ENCODE data around the gene MAPK8IP1.
"Not testable (repeated sequence)": the region's sequence is repeated elsewhere in the genome, so short reads cannot be mapped to it uniquely, and the experiment has no call there.

Gene MAPK8IP1

GRCh38 chr11:45885274-45885920 lies at the start of gene MAPK8IP1:
MAPK8IP1 (plus strand) TSS chr11:45885651; CDS start chr11:45885821, 170 bp downstream.
- DNase-seq (ENCODE audit: low read depth, low spot score): no peak

DNA sequence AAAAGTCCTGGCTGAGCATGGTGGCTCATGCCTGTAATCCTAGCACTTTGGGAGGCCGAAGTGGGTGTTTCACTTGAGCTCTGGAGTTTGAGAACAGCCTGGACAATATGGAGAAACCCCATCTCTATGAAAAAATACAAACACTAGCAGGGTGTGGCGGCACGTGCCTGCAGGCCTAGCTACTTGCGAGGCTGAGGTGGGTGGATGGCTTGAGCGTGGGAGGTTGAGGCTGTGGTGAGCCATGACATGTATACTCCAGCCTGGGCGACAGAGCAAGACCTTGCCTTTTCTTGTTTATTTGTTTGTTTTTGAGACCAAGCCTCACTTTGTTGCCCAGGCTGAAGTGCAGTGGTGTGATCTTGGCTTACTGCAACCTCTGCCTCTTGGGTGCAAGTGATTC lies 46.2 kb upstream of the MAPK8IP1 start:
- DNase-seq (ENCODE audit: low read depth, low spot score): no peak

DNA sequence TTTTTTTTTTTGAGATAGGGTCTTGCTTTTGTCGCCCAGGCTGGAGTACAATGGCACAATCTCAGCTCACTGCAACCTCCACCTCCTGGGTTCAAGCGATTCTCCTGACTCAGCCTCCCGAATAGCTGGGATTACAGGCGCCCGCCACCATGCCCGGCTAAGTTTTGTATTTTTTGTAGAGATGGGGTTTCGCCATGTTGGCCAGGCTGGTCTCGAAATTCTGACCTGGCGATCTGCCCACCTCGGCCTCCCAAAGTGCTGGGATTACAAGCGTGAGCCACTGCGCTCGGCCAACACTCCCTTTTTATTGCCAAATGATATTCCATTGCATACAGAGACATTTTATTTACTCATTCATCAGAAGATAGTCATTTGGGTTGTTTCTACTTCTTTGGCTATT lies 45.2 kb upstream of the MAPK8IP1 start:
- DNase-seq (ENCODE audit: low read depth, low spot score): not testable (repeated sequence)

GRCh38 chr11:45843158-45843924 lies 42.1 kb upstream of the MAPK8IP1 start:
- DNase-seq (ENCODE audit: low read depth, low spot score): peak; percentile 61

GRCh38 chr11:45844822-45845578 lies 40.5 kb upstream of the MAPK8IP1 start:
- DNase-seq (ENCODE audit: low read depth, low spot score): no peak

GRCh38 chr11:45846174-45846675 lies 39.2 kb upstream of the MAPK8IP1 start:
- no peak for DNase-seq (ENCODE audit: low read depth, low spot score)

GRCh38 chr11:45846974-45847910 lies 38.2 kb upstream of the MAPK8IP1 start, which contains the start of gene CRY2:
CRY2 (plus strand) TSS chr11:45847475; CDS start chr11:45847491, 16 bp downstream.
- DNase-seq (ENCODE audit: low read depth, low spot score): peak; percentile 95

DNA sequence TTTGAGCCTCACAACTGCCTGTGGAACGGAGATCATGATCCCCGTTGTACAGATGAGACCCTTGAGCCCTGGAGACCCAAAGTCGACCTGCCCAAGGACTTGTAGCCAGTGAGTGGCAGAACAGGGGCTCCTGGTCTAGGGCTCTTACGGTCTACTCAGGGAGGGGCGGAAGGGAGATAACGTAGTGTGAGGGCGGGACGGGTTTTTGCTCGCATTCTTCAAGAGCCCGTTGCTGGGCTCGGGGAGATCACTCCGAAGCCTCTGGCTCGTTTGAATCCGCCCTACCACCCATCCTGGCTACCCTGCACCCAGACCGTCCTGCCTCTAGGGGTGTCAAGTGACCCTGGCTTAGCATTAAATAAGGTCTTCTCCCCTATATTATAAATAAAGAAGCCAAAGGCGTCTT lies 37.5 kb upstream of the MAPK8IP1 start:
- no peak for DNase-seq (ENCODE audit: low read depth, low spot score)

- DNase-seq (ENCODE audit: low read depth, low spot score): no peak
Measured at GRCh38 chr11:45848654-45849081, 36.8 kb upstream of the MAPK8IP1 start.

GRCh38 chr11:45850446-45850845 lies 35.0 kb upstream of the MAPK8IP1 start:
- DNase-seq (ENCODE audit: low read depth, low spot score): no peak

- no peak for DNase-seq (ENCODE audit: low read depth, low spot score)
Measured at GRCh38 chr11:45851228-45851627, 34.2 kb upstream of the MAPK8IP1 start.

DNA sequence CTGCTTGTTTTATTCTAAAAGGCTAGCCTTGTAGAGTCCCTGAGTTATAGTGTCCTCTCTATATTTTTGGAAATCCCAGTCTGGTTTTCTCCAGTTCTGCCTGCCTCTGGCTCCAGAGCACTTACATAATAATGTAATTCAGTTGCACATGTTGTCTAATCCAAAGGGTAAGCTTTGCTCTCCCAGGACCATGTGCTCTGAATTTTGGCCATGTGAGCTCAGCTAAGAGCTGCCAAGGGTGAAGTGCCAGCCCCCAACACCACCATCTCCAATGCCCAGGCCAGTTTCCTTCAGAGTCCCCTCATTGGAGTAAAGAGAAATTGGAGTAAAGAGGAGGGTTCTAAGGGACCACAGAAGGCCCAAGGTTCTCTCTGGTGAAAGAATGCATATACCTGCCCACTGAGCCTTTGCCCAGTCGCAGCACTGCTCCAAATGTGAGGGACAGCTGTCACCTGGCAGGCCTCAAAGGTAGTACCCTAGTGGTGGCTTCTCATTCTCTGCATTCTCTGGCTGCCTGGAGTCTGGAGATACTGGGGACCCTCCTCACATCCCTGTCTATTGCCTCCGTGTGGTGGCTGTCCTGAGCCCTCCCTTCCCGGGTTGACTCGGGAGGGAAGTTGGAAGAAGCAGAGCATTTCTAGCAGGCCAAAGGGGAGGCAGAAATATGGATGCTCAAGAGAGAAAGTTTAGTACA lies 33.3 kb upstream of the MAPK8IP1 start:
- DNase-seq (ENCODE audit: low read depth, low spot score): no peak

DNA sequence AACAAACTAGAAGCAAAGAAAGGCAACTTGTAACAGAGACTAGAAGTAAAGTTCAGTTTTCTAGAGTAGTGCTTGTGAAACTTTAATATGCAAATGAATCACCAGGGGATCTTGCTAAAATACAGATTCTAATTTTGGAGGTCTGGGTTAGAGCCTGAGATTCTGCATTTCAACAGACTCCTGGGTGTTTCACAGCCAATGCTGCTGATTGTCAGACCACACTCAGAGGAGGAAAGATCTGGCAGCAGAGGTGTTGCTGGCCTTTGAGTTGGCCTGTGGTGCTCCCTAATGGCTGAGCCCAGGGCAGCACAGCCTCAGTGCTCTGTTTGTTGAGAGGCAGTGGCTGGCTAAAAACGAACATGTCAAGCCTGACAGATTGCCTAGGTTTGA lies 32.7 kb upstream of the MAPK8IP1 start:
- no peak for DNase-seq (ENCODE audit: low read depth, low spot score)

GRCh38 chr11:45853332-45854219 lies 31.9 kb upstream of the MAPK8IP1 start:
- DNase-seq (ENCODE audit: low read depth, low spot score): no peak

- no peak for DNase-seq (ENCODE audit: low read depth, low spot score)
Measured at GRCh38 chr11:45855308-45855707, 30.1 kb upstream of the MAPK8IP1 start.

DNA sequence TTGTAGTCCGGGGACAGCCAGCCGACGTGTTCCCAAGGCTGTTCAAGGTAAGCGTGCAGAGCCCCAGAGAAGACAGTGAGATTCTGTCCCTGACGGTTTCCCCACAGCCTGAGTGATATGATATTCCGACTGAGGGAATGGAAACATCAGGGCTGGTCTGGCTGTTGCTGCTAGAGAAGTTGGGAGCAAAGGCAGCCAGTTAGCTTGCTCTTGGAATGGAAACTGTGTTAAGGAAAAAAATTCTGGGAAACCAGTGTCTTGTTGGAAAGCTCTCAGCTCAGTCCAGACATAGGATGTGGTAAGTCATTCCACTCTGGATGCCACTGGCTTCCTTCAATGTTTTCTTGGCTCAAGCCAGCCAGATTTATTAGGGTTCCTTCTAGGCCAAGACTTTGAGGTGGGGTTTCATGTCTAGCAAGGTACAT lies 29.4 kb upstream of the MAPK8IP1 start:
- DNase-seq (ENCODE audit: low read depth, low spot score): no peak

DNA sequence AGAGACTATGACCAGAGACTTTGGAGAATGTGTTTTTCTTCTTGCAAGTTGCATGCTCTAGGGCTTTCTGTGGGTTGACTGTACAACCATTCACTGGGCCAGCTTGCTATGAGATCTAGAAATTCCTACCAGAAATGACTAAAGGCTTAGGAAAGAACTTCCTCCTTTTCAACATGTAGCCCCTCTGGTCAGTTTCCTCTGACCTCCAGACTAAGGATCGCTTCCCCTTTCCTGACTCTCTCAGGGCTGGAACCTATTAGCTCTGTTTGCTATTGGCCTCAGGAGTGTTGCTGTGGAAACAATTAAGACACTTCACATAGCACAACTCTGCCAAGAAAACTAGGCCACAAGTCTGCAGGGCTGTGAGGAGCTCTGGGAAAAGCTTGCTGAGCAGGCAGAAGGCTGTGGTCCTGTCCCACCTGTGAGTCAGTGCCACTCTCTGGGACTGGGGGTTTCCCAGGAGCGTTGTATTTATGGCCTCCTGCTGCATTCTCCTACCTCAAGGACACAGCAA lies 27.4 kb upstream of the MAPK8IP1 start:
- DNase-seq (ENCODE audit: low read depth, low spot score): no peak

DNA sequence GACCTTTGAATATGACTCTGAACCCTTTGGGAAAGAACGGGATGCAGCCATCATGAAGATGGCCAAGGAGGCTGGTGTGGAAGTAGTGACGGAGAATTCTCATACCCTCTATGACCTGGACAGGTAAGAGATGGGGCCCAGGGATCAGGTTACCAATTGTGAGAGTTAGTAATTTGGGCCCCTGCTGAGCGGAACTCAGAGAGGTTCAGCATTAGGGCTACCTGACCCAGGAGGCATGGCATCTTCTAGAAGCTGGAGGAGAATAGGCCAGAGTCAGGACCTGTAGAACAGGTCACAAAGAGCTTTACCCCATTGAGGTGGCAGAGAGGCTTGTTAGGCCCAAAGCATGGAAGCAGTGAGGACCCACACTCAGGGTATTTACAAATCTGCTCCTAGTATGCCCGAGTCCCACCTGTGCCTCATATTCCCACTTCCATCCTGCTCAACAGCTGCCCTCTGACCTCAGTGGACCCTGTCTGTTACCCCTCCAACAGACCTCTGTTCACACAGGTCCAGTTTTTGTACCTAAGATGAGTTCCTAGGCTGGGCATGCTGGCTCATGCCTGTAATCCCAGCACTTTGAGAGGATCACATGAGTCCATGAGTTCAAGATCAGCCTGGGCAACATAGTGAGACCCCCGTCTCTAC lies 26.6 kb upstream of the MAPK8IP1 start:
- no peak for DNase-seq (ENCODE audit: low read depth, low spot score)
